Measurements from ENCODE around the gene MBNL2.

The MBNL2 gene

GRCh38 chr13:97286317-97287046 is 64.3 kb downstream of the MBNL2 start:
- TF ChIP-seq SPI1 (IDR thresholded peaks at IDR 0.05; ENCODE audit: borderline replicate concordance, low read depth) = no peak
- no peak for TF ChIP-seq POLR2AphosphoS5 (IDR thresholded peaks at IDR 0.05; ENCODE audit: low read depth)
- no peak for TF ChIP-seq REST (IDR thresholded peaks at IDR 0.05; ENCODE audit: insufficient replicate concordance, low read depth)
- no peak for TF ChIP-seq CTCF (IDR thresholded peaks at IDR 0.05; ENCODE audit: insufficient read depth, low read length)
- no peak for TF ChIP-seq GABPA (IDR thresholded peaks at IDR 0.05; ENCODE audit: low read depth)
- no peak overlapping the region for H3K4me3 ChIP-seq (replicated peaks; ENCODE audit: insufficient read depth, low read length)
- no peaks in the 10 kb centered on the region for H3K27me3 ChIP-seq (ENCODE audit: insufficient read depth, poor library complexity, severe bottlenecking)
- H3K27ac ChIP-seq (replicated peaks) = no peak overlapping the region
- DNase-seq (ENCODE audit: low read depth in 1 of 2, low spot score in 1 of 2) = no peak

GRCh38 chr13:97287047-97287383 is 64.9 kb downstream of the MBNL2 start:
- TF ChIP-seq POLR2AphosphoS5 (IDR thresholded peaks at IDR 0.05; ENCODE audit: low read depth) (no peak), CTCF (IDR thresholded peaks at IDR 0.05; ENCODE audit: insufficient read depth, low read length) (no peak), REST (IDR thresholded peaks at IDR 0.05; ENCODE audit: insufficient replicate concordance, low read depth) (no peak), SPI1 (IDR thresholded peaks at IDR 0.05; ENCODE audit: borderline replicate concordance, low read depth) (no peak)
- no peak for DNase-seq (ENCODE audit: low read depth in 1 of 2, low spot score in 1 of 2)
- H3K27me3 ChIP-seq (ENCODE audit: insufficient read depth, poor library complexity, severe bottlenecking) = no peaks in the 10 kb centered on the region
- no peak overlapping the region for H3K27ac ChIP-seq (replicated peaks)
- no peak overlapping the region for H3K4me3 ChIP-seq (replicated peaks; ENCODE audit: insufficient read depth, low read length)

- no peak overlapping the region for H3K27ac ChIP-seq (replicated peaks)
- no peak overlapping the region for H3K4me3 ChIP-seq (replicated peaks; ENCODE audit: insufficient read depth, low read length)
- no peaks in the 10 kb centered on the region for H3K27me3 ChIP-seq (ENCODE audit: insufficient read depth, poor library complexity, severe bottlenecking)
- TF ChIP-seq POLR2AphosphoS5 (IDR thresholded peaks at IDR 0.05; ENCODE audit: low read depth) (no peak), SPI1 (IDR thresholded peaks at IDR 0.05; ENCODE audit: borderline replicate concordance, low read depth) (no peak), GABPA (IDR thresholded peaks at IDR 0.05; ENCODE audit: low read depth) (no peak), REST (IDR thresholded peaks at IDR 0.05; ENCODE audit: insufficient replicate concordance, low read depth) (no peak), CTCF (IDR thresholded peaks at IDR 0.05; ENCODE audit: insufficient read depth, low read length) (no peak)
- no peak for DNase-seq (ENCODE audit: low read depth in 1 of 2, low spot score in 1 of 2)
Measured at GRCh38 chr13:97288486-97288900, 66.4 kb downstream of the MBNL2 start.

Measured in HL-60 (cell line).